SU-DHL-6 (cell line): Measurements from ENCODE around the gene ANXA3.

Experiments used
- H2AFZ ChIP-seq: fragments of 200-600 bp; sonication (generic); 2 replicates; pipeline ENCODE4 v1.6.1; 2014; ENCODE audit warnings: low read depth, mild to moderate bottlenecking, moderate library complexity, mixed read lengths, antibody characterized with exemption, low read length; ENCODE audit not compliant: severe bottlenecking
- H3F3A ChIP-seq: fragments of 200-600 bp; shearing (Covaris generic); 2 replicates; pipeline ENCODE4 v1.6.0; 2016; ENCODE audit warnings: antibody characterized with exemption, mild to moderate bottlenecking; ENCODE audit not compliant: insufficient read depth
- H3K27ac ChIP-seq: fragments of 200-600 bp; sonication (generic); 2 replicates; pipeline ENCODE4 v1.5.1; 2016; ENCODE audit warnings: low read depth, mild to moderate bottlenecking, low read length, moderate library complexity, mixed read lengths
- H3K27me3 ChIP-seq: fragments of 200-600 bp; sonication (generic), shearing (Covaris generic); 2 replicates; pipeline ENCODE4 v1.6.0; 2014; ENCODE audit warnings: mild to moderate bottlenecking, low read length
- H3K36me3 ChIP-seq: fragments of 200-600 bp; sonication (generic); 2 replicates; pipeline ENCODE4 v1.6.1; 2014; ENCODE audit warnings: mild to moderate bottlenecking, low read length, mixed read lengths
- H3K4me2 ChIP-seq: fragments of 300-600, 200-600 bp; shearing (Covaris generic), sonication (generic); 2 replicates; pipeline ENCODE4 v1.6.0; 2014; ENCODE audit warnings: low read length, low read depth, mild to moderate bottlenecking; ENCODE audit not compliant: poor library complexity, severe bottlenecking
- H3K4me3 ChIP-seq: fragments of 200-600 bp; sonication (generic); 2 replicates; pipeline ENCODE4 v1.5.1; 2014; ENCODE audit warnings: antibody characterized with exemption, low read length, mild to moderate bottlenecking, mixed read lengths; ENCODE audit not compliant: insufficient read depth, poor library complexity, severe bottlenecking
- H3K79me2 ChIP-seq: fragments of 200-600 bp; sonication (generic); 2 replicates; pipeline ENCODE4 v1.6.1; 2014; ENCODE audit warnings: mild to moderate bottlenecking, low read length, moderate library complexity; ENCODE audit not compliant: insufficient read depth
- H3K9ac ChIP-seq: fragments of 200-600 bp; sonication (generic); 2 replicates; pipeline ENCODE4 v1.7.0; 2014; ENCODE audit warnings: mild to moderate bottlenecking, low read length
- H3K9me2 ChIP-seq: fragments of 200-600 bp; sonication (generic); replicated peaks from 2 replicates; pipeline ENCODE4 v1.6.1; 2014; ENCODE audit warnings: low read length; ENCODE audit not compliant: insufficient read depth
- H3K9me3 ChIP-seq: fragments of 200-600 bp; sonication (generic); 2 replicates; pipeline ENCODE4 v1.6.1; 2014; ENCODE audit warnings: low read length, mixed read lengths; ENCODE audit not compliant: insufficient read depth
- H4K20me1 ChIP-seq: fragments of 200-600 bp; sonication (generic); 2 replicates; pipeline ENCODE4 v1.6.1; 2014; ENCODE audit warnings: low read depth, mild to moderate bottlenecking, antibody characterized with exemption, low read length, moderate library complexity, mixed read lengths
- EZH2phosphoT487 ChIP-seq: fragments of 200-600 bp; sonication (generic), shearing (Covaris generic); conservative IDR thresholded peaks from 2 replicates; pipeline ENCODE4 v1.6.1; 2018; ENCODE audit warnings: mild to moderate bottlenecking, antibody characterized with exemption, low read length, moderate library complexity, mixed read lengths
- TF ChIP-seq, protein P1 (sequence below): fragments of 200-600 bp; sonication (generic); IDR thresholded peaks from one replicate; pipeline ENCODE4 v1.5.1; 2017; ENCODE audit warnings: antibody characterized with exemption, mild to moderate bottlenecking, low read length, moderate library complexity; ENCODE audit not compliant: insufficient read depth, poor library complexity, severe bottlenecking

The ANXA3 gene

DNA sequence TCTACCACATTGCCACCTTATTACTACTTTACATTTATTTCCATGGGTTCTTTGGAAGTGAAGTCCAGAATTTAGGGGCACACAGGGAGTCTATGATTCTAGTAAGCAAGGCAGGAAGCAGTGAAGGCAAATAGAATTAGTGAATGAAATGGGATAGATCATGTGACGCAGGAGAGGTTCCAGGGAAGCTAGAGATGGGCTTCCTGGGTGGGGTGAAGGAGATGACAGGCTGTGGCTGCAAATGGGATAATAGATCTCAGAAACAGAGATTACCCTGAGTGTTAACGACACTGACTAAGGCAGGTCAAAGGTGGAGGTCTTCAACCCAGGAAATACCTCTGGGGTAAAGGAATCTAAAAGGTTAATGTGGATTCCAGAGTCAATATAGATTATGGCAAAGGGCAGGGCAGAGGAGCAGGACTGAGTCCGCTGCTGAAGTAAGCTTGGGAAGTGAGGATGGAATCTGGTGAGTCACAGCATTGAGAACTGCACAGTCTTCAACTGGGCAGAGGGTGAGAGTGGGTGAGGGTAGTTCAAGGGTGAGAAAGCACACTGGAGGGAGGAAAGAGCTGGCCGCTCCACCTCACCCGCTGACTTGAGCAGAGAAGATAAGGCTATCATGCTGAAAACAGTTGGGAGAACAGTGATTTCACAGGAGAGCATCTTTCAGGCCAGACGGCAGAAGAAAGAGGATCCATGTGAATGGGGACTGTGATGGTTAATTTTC, 70.8 kb downstream of the ANXA3 start:
- Histone ChIP-seq H3K36me3 (no peaks in the 10 kb centered on the region), H3K9me2 (no peaks in the 10 kb centered on the region), H3K27ac (no peak overlapping the region), H2AFZ (no peak overlapping the region), H3K9ac (no peak overlapping the region), H3K4me2 (no peak overlapping the region), H3K79me2 (no peaks in the 10 kb centered on the region), H3K4me3 (no peak overlapping the region), H4K20me1 (no peaks in the 10 kb centered on the region), H3K9me3 (no peaks in the 10 kb centered on the region), H3K27me3 (no peaks in the 10 kb centered on the region), H3F3A (no peaks in the 10 kb centered on the region)
- TF ChIP-seq EZH2phosphoT487 = no peak
- TF ChIP-seq, protein P1, sequence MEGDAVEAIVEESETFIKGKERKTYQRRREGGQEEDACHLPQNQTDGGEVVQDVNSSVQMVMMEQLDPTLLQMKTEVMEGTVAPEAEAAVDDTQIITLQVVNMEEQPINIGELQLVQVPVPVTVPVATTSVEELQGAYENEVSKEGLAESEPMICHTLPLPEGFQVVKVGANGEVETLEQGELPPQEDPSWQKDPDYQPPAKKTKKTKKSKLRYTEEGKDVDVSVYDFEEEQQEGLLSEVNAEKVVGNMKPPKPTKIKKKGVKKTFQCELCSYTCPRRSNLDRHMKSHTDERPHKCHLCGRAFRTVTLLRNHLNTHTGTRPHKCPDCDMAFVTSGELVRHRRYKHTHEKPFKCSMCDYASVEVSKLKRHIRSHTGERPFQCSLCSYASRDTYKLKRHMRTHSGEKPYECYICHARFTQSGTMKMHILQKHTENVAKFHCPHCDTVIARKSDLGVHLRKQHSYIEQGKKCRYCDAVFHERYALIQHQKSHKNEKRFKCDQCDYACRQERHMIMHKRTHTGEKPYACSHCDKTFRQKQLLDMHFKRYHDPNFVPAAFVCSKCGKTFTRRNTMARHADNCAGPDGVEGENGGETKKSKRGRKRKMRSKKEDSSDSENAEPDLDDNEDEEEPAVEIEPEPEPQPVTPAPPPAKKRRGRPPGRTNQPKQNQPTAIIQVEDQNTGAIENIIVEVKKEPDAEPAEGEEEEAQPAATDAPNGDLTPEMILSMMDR = no peak

DNA sequence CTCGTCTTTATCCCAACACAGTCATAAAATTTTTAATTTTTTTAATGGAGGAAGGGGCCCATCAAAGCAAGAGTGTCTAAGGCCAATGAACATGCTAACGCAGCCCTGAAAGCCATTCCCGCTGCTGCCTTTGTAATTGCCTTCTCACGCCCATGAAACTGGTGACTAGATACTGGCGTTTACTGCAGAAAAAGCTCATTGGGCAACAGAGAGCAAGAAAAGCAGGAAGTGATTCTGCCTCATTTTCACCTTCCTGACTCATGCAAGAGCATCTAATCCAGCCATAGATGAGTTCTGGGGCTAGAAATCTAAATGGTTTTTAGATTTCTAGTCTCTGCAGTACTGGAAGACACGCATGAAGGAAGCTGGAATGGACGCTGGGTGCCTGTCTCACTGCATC, 72.5 kb downstream of the ANXA3 start:
- Histone ChIP-seq H3K4me2 (no peak overlapping the region), H2AFZ (no peak overlapping the region)

DNA sequence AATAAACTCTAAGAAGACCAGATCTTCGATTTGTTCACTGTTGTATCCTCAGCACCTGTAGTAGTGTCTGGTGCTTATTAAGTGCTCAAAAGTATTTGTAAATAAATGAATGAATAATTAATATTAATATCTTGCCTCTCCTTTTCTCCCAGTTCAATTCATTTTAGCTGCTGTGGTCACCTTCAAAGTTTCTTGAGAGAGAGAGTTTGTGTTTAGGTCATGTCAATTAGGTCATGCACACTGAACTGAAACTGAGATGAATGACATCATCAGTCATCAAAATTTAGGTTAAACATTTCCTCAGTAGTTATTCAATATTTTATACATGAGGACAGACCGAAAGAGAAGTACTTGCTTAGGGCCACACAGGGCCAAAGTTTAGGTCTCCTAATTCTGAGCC, 73.5 kb downstream of the ANXA3 start:
- no peak overlapping the region for H2AFZ ChIP-seq
- no peaks in the 10 kb centered on the region for H4K20me1 ChIP-seq
- H3K9ac ChIP-seq = no peak overlapping the region
- TF ChIP-seq, protein P1 = no peak
- TF ChIP-seq EZH2phosphoT487 = no peak
- no peaks in the 10 kb centered on the region for H3K79me2 ChIP-seq
- no peak overlapping the region for H3K4me2 ChIP-seq
- no peaks in the 10 kb centered on the region for H3K9me3 ChIP-seq
- H3K27me3 ChIP-seq = no peaks in the 10 kb centered on the region
- no peaks in the 10 kb centered on the region for H3K36me3 ChIP-seq
- no peaks in the 10 kb centered on the region for H3K9me2 ChIP-seq
- H3K27ac ChIP-seq = no peak overlapping the region
- no peaks in the 10 kb centered on the region for H3F3A ChIP-seq
- H3K4me3 ChIP-seq = no peak overlapping the region

More for the DNA sequence above, 72.5 kb downstream of the ANXA3 start:
- H3K9me2 ChIP-seq = no peaks in the 10 kb centered on the region
- no peaks in the 10 kb centered on the region for H3K79me2 ChIP-seq
- H3F3A ChIP-seq = no peaks in the 10 kb centered on the region
- H3K9ac ChIP-seq = no peak overlapping the region
- no peaks in the 10 kb centered on the region for H3K27me3 ChIP-seq
- H3K9me3 ChIP-seq = no peaks in the 10 kb centered on the region
- no peaks in the 10 kb centered on the region for H3K36me3 ChIP-seq
- TF ChIP-seq EZH2phosphoT487 = no peak
- H3K4me3 ChIP-seq = no peak overlapping the region
- no peaks in the 10 kb centered on the region for H4K20me1 ChIP-seq
- no peak overlapping the region for H3K27ac ChIP-seq
